Neural cell (in vitro differentiated cells): Measurements from ENCODE around the gene KRT33A. TPM values are rescaled to one million over a fixed set of nuclear protein-coding genes. Genes with fewer than 3 reads are reported as not detected.
"Not testable (repeated sequence)": the region's sequence is repeated elsewhere in the genome, so short reads cannot be mapped to it uniquely, and the experiment has no call there.

ENCODE experiments used
- H2AFZ ChIP-seq: fragments of 200-600, 300-800 bp; sonication (generic), shearing (Covaris generic); 2 replicates; pipeline ENCODE4 v1.6.0; 2014; ENCODE audit warnings: low read depth, mild to moderate bottlenecking, antibody characterized with exemption, low read length, moderate library complexity
- H3F3A ChIP-seq: fragments of 200-600 bp; shearing (Covaris generic); 2 replicates; pipeline ENCODE4 v1.6.1; 2016; ENCODE audit warnings: mild to moderate bottlenecking, moderate library complexity, mixed read lengths, antibody characterized with exemption, low read length; ENCODE audit not compliant: insufficient read depth, poor library complexity, severe bottlenecking
- H3K27ac ChIP-seq: fragments of 200-600, 300-800 bp; sonication (generic), shearing (Covaris generic); 2 replicates; pipeline ENCODE4 v1.5.1; 2014; ENCODE audit warnings: mild to moderate bottlenecking, low read length, moderate library complexity
- H3K27me3 ChIP-seq: fragments of 300-800, 200-600 bp; sonication (generic), shearing (Covaris generic); 2 replicates; pipeline ENCODE4 v1.6.0; 2014; ENCODE audit warnings: mild to moderate bottlenecking, low read depth, low read length, moderate library complexity; ENCODE audit not compliant: insufficient read depth
- H3K36me3 ChIP-seq: fragments of 300-800, 200-600 bp; sonication (generic), shearing (Covaris generic); 2 replicates; pipeline ENCODE4 v1.5.1; 2014; ENCODE audit warnings: mild to moderate bottlenecking, antibody characterized with exemption, low read length, moderate library complexity; ENCODE audit not compliant: insufficient read depth
- H3K4me2 ChIP-seq: fragments of 300-800, 200-600 bp; sonication (generic), shearing (Covaris generic); 2 replicates; pipeline ENCODE4 v1.6.0; 2014; ENCODE audit warnings: mild to moderate bottlenecking, low read length
- H3K4me3 ChIP-seq: fragments of 300-800, 200-600 bp; sonication (generic), shearing (Covaris generic); 2 replicates; pipeline ENCODE4 v1.5.1; 2014; ENCODE audit warnings: mild to moderate bottlenecking, low read length, moderate library complexity
- H3K79me2 ChIP-seq: fragments of 200-600 bp; shearing (Covaris generic); replicated peaks from 2 replicates; pipeline ENCODE4 v1.6.0; 2014; ENCODE audit warnings: mild to moderate bottlenecking, low read length, moderate library complexity; ENCODE audit not compliant: insufficient read depth
- H3K9ac ChIP-seq: fragments of 300-800, 200-600 bp; sonication (generic), shearing (Covaris generic); 2 replicates; pipeline ENCODE4 v1.6.1; 2016; ENCODE audit warnings: mild to moderate bottlenecking, low read length, mixed read lengths
- H3K9me2 ChIP-seq: fragments of 200-600 bp; shearing (Covaris generic); 2 replicates; pipeline ENCODE4 v1.6.1; 2016; ENCODE audit warnings: mild to moderate bottlenecking, low read length, mixed read lengths; ENCODE audit not compliant: insufficient read depth
- H3K9me3 ChIP-seq: fragments of 200-600, 300-800 bp; sonication (generic), shearing (Covaris generic); 2 replicates; pipeline ENCODE4 v1.6.1; 2016; ENCODE audit warnings: mild to moderate bottlenecking, mixed run types, low read length, moderate library complexity, mixed read lengths
- H4K20me1 ChIP-seq: fragments of 200-600 bp; shearing (Covaris generic); 2 replicates; pipeline ENCODE4 v1.6.1; 2016; ENCODE audit warnings: mild to moderate bottlenecking, mixed run types; ENCODE audit not compliant: insufficient read depth
- CTCF ChIP-seq: fragments of 450-650 bp; IDR thresholded peaks from 2 replicates; pipeline ENCODE4 v1.5.1; 2014; ENCODE audit warnings: antibody characterized with exemption, mild to moderate bottlenecking, moderate library complexity; ENCODE audit not compliant: poor library complexity, severe bottlenecking
- EP300 ChIP-seq: fragments of 450-650 bp; conservative IDR thresholded peaks from 2 replicates; pipeline ENCODE4 v1.6.1; 2014; ENCODE audit warnings: antibody characterized with exemption, mild to moderate bottlenecking, moderate library complexity; ENCODE audit not compliant: poor library complexity, severe bottlenecking
- EZH2 ChIP-seq: fragments of 200-600, 300-800 bp; shearing (Covaris generic), sonication (generic); IDR thresholded peaks from 2 replicates; pipeline ENCODE4 v1.6.1; 2014; ENCODE audit warnings: antibody characterized with exemption, low read length, borderline replicate concordance, mild to moderate bottlenecking; ENCODE audit not compliant: insufficient read depth, poor library complexity, severe bottlenecking
- MXI1 ChIP-seq: fragments of 450-650 bp; conservative IDR thresholded peaks from 2 replicates; pipeline ENCODE4 v1.6.1; 2014; ENCODE audit warnings: antibody characterized with exemption, mild to moderate bottlenecking; ENCODE audit not compliant: poor library complexity, severe bottlenecking
- POLR2AphosphoS5 ChIP-seq: IDR thresholded peaks from 2 replicates; pipeline ENCODE4 v1.6.1; 2012
- RAD21 ChIP-seq: fragments of 450-650 bp; conservative IDR thresholded peaks from 2 replicates; pipeline ENCODE4 v1.6.1; 2014; ENCODE audit warnings: antibody characterized with exemption, mild to moderate bottlenecking, moderate library complexity
- REST ChIP-seq: IDR thresholded peaks from 2 replicates; pipeline ENCODE4 v1.6.1; 2012; ENCODE audit warnings: borderline replicate concordance
- SMC3 ChIP-seq: fragments of 450-650 bp; conservative IDR thresholded peaks from 2 replicates; pipeline ENCODE4 v1.6.1; 2014; ENCODE audit warnings: antibody characterized with exemption, mild to moderate bottlenecking, moderate library complexity; ENCODE audit not compliant: poor library complexity
- TAF1 ChIP-seq: IDR thresholded peaks from 2 replicates; pipeline ENCODE4 v1.6.1; 2012; ENCODE audit warnings: low read depth
- polyA plus RNA-seq: library from polyadenylated mRNA; depleted of rRNA; stranded (reverse); fragments of >200 nt; gene quantifications from 2 replicates; pipeline ENCODE4 v1.2.3, GENCODE V29; 2014

The KRT33A gene
- polyA plus RNA-seq, 1 donor from 2014 or later: not detected

- not testable (repeated sequence) for H3F3A ChIP-seq
Observed at GRCh38 chr17:41381943-41382342, 31.3 kb upstream of the KRT33A start, which contains the start of gene KRT34. Gene KRT34 (minus strand): TSS chr17:41382306. CDS start chr17:41382246, 60 bp downstream.

GRCh38 chr17:41380091-41380490, 29.5 kb upstream of the KRT33A start:
- H3K27ac ChIP-seq, H3K9me2 ChIP-seq, H4K20me1 ChIP-seq, H3F3A ChIP-seq, H3K79me2 ChIP-seq, H3K9me3 ChIP-seq, H2AFZ ChIP-seq, H3K4me3 ChIP-seq, H3K9ac ChIP-seq, H3K4me2 ChIP-seq, H3K36me3 ChIP-seq, H3K27me3 ChIP-seq: not testable (repeated sequence)

More at GRCh38 chr17:41381943-41382342, 31.3 kb upstream of the KRT33A start, which contains the start of gene KRT34:
- H3K9me3 ChIP-seq, H3K4me2 ChIP-seq, H3K36me3 ChIP-seq, H3K9ac ChIP-seq, H3K27ac ChIP-seq, H3K79me2 ChIP-seq, H3K4me3 ChIP-seq, H3K9me2 ChIP-seq, H4K20me1 ChIP-seq, H2AFZ ChIP-seq, H3K27me3 ChIP-seq: not testable (repeated sequence)

GRCh38 chr17:41377546-41377945, 26.9 kb upstream of the KRT33A start:
- H3K4me2 ChIP-seq: no peak overlapping the region
- no peak overlapping the region for H3K27ac ChIP-seq
- H3K27me3 ChIP-seq: no peaks in the 10 kb centered on the region
- H3K9me3 ChIP-seq: no peaks in the 10 kb centered on the region
- no peaks in the 10 kb centered on the region for H3K9me2 ChIP-seq
- H3K79me2 ChIP-seq: no peaks in the 10 kb centered on the region
- H3K9ac ChIP-seq: no peak overlapping the region
- no peak for TF ChIP-seq SMC3
- no peak for TF ChIP-seq TAF1
- TF ChIP-seq EP300: no peak
- no peak for TF ChIP-seq REST
- no peak for TF ChIP-seq EZH2
- H3K4me3 ChIP-seq: no peak overlapping the region
- no peaks in the 10 kb centered on the region for H3F3A ChIP-seq
- no peaks in the 10 kb centered on the region for H3K36me3 ChIP-seq
- no peak overlapping the region for H2AFZ ChIP-seq
- H4K20me1 ChIP-seq: no peaks in the 10 kb centered on the region

- Histone ChIP-seq H3K9me3 (no peaks in the 10 kb centered on the region), H3K27me3 (no peaks in the 10 kb centered on the region), H3F3A (no peaks in the 10 kb centered on the region), H3K9me2 (no peaks in the 10 kb centered on the region), H3K36me3 (no peaks in the 10 kb centered on the region), H3K4me3 (no peak within 1 kb of the TSS), H2AFZ (no peak within 1 kb of the TSS), H3K27ac (no peak within 1 kb of the TSS), H3K79me2 (no peaks in the 10 kb centered on the region), H4K20me1 (no peaks in the 10 kb centered on the region), H3K9ac (no peak within 1 kb of the TSS), H3K4me2 (no peak within 1 kb of the TSS)
- TF ChIP-seq EZH2: no peak
- no peak for TF ChIP-seq POLR2AphosphoS5
- no peak for TF ChIP-seq CTCF
- TF ChIP-seq EP300: no peak
- TF ChIP-seq REST: no peak
- no peak for TF ChIP-seq MXI1
- no peak for TF ChIP-seq TAF1
- TF ChIP-seq RAD21: no peak
- TF ChIP-seq SMC3: no peak
Observed at GRCh38 chr17:41369713-41370112, 19.1 kb upstream of the KRT33A start, which contains the start of gene KRT33B. Gene KRT33B (minus strand): TSS chr17:41369813. CDS start chr17:41369750, 63 bp downstream.
